Hindlimb muscle (tissue), 1 donor: ENCODE measurements around the gene BAIAP2. TPM values are rescaled to one million over a fixed set of nuclear protein-coding genes. Genes with fewer than 3 reads are reported as not detected.
"Not testable (repeated sequence)": the region's sequence is repeated elsewhere in the genome, so short reads cannot be mapped to it uniquely, and the experiment has no call there.

Experiments
- DNase-seq: peaks from one replicate; pipeline ENCODE4 v3.0.0-alpha.2; 2013
- polyA plus RNA-seq: library from polyadenylated mRNA; unstranded; fragments of 120-200 nt; gene quantifications from one replicate; pipeline ENCODE4 v1.2.1, GENCODE V29; 2013; ENCODE audit not compliant: insufficient read length

The BAIAP2 gene
- polyA plus RNA-seq, 1 donor = 18.9 TPM

DNA sequence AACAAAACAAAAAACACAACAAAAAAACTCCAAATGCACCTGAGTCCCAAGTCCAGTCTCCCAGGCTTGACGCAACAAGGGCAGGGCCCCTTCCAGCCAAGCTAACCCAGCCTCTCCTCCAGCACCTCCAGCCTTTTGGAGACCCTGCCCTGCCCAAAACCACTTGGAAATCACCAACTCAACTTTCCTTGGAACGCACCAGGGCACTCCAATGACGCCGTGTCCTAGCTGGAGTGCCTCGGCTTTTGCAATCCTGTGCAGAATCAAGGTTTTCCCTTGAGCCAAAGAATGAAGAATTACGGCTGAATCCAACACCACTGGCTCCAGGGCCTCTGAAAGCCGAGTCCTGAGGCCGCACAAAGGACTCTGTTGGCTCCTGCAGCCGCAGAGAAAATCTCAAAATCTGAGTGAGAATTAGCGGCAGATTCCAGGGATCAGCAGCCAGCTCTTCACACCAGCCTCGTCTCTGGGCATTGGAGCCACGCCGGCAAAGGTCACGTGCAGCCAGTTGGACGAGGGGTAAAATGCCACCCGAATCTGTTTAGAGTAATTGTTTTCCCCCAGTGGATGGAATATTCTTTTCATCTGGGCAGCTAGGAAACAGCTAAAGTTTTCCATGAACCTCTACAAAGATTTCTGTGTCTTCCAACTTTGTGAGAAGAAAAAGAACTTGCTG, 9.7 kb upstream of the BAIAP2 start:
- peak; percentile 77 for DNase-seq

DNA sequence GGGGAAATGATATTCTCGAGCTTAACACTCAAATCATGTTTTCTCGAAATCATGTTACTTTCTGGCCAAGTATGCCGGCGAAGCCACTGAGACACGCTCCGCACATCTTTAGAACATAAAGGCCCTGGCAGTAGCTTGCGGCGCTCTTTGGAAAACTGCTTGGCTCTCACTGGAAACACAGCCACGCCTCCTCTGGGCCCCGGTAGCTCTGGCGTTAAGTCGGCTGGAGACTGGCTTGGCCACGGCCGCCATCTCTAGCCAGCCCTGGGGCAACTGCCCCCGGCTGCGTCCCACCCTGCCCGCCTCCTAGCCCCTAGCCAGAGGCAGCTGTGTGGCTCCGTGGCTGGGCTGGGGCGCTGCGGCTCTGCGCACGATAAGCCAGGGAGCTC, 9.2 kb upstream of the BAIAP2 start:
- DNase-seq = no peak

DNA sequence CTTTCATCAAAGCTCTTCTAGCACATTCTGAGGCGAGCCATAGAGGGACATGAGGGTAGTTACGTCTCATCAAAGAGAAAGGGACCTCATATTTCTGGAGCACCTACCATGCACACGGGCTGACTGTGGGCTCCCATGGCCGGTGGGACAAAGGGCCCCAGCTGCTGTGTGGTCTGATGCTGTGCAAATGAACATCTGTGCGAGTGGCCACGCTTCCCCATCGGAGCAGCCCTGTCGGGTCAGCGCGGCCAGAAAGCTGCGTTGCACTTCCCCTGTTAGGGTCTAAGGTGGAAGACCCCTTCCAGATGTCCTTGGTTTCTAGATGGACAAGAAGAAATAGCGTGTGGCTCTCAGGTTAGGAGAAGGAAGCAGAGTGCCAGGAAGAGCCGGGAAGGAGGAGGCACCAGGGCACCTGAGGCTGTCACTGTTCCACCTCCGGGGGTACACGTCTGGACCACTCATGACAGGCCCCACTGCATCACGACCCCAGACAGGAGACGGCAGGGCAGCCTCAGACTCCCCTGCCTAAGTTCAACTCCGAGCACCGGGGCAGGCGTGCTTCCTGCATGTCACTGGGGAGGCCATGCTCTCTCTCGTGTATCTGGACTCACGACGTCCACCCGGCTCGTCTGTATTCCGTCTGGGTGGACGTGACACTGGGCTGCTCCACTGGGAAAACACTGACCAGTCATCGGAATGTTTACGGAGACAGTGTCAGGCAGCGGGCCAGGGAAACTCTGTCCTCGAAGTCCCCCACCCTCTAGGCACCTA, 8.5 kb upstream of the BAIAP2 start:
- no peak for DNase-seq

DNA sequence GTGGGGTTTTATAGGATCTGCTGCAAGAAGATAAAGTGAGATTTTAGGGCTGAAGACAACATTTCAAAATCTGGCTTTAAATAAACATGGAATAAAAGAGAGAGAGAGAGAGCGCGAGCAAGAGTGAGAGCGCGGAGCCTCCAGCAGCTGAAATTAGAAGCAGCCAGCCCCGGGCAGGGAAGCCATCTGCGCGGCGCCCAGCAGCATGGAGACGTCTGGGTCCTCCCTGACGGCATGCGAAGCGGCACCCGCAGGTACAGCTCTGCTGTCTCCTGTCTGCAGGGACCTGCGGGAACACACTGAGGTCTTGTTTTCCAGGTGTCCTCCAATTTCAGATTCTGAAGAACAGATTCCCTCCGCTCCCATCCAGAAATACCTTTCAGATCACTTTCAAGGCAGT, 7.9 kb upstream of the BAIAP2 start:
- DNase-seq = no peak

DNA sequence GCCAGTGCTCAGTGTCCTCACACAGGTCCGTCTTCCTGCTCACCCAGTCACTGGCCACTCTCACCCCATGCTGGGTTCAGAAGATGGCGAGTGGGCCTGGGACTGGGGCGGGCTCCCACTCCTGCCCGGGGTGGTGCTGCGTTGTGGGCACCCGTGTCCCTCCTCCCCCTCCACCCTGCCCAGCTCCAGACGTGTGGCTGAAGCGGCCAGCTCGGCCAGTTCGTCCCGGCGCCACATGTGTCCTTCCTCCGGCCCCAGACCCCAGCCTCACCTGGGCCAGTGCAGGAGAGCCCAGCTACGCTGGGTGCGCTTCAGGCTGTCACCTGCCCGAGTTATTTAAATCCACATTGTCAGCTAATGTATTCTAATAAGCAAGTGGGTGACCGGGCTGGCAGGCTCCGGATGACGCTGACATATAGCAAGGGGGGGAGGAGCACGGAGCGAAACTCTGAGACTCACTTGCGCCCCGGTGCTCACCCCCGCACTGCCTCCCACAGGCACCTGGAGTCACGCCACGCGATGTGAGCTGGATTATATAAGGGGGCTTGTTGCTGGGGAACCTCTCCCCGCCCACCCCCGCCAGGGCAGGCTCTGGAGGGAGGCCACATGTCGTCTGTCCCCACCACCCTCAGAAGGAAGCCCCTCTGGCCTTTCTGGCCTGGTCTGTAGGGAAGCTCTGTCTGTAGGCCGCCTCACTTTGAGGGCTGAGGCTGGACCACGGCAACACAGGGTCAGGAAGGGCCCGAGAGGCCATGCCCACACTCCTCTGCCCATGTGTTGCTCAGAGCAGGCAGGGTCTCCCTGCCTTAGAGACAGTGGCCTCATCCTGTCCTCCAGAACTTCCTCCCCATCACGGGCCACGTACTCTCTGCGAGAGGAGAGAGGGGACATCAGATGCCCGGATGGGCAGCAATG, 7.1 kb upstream of the BAIAP2 start:
- DNase-seq = no peak

DNA sequence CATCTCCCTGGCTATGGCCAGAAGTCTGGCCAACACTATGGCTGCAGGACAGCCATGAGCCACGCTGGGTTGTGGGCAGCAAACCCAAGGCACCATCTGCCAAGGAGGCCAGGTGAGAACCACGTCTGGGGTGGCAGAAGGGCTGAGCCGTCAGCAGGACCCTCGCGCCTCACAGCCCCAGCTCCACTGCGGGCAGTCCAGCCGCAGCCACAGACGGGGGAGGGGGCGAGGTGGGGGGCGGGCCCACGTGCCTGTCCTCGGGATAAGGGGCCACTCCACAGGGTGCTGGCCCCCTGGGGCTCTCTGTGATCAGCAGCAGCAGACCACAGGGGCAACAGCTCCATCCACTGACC, 6.5 kb upstream of the BAIAP2 start:
- no peak for DNase-seq

DNA sequence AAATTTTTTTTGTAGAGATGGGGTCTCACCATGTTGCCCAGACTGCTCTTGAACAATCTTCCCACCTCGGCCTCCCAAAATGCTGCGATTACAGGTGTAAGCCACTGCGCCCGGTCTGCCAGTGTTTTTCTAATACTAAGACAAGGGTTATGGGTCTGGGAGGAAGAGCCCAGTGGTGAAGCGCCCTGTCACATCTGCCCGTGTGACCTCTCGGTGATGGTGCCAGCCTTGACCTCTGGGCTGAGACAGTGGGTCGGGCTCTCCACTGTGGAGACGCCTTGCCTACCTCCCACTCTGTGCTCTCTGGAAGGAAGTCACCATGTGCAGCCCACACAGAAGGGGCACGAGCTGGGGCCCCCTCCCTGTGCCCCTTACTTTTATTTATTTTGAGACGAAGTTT, 5.1 kb upstream of the BAIAP2 start:
- no peak for DNase-seq

DNA sequence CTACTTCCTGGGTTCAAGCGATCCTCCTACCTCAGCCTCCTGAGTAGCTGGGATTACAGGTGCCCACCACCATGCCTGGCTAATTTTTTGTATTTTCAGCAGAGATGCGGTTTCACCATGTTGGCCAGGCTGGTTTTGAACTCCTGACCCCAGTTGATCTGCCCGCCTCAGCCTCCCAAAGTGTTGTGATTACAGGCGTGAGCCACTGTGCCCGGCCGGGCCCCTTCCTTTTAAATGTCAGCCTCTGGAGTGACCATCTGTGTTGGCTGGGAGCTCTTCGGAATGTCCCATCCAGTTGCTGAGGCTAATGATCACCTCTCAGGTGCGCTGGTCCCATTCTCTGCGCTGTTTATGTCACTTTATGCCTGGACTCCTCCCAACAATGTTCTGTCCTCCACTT, 4.6 kb upstream of the BAIAP2 start:
- DNase-seq = not testable (repeated sequence)

DNA sequence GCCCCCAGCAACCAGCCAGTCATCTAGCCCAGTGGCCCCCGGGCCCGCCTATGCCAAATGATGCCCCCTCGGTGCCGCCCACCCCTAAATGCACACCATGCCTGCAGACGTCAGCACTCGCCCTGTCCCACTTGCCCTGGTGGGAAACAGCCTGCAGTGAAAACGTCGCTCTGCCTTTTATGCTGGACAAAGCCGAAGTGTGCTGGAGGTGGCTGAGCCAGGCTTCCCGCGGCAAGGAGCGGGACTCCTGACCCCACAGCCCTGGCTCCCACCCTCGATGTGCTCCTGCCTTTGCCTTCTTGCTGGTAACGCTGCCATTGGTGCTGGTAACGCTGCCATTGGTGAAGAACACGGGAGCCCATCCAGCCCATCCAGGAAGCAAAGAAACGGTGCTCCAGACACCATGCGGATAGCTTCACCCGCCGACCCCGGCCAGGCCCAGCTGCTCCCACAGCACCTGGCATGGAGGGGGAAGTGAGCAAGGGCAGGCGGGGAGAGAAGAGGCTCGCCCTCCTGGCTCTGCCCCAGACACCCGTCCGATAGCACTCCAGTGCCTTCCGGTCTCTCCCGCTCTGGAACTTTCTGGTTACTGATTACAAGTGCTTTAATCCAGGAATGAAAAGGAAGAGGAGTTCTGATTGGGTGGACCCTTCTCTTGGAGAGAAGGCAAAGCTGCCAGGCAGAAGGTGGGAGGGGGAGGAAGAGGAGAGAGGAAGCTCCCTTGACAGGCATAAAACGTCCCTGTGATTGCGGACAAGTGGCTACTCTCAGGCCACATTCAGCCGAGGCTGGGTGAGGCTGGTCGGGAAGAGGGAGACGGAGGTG, 4.0 kb upstream of the BAIAP2 start:
- no peak for DNase-seq

DNA sequence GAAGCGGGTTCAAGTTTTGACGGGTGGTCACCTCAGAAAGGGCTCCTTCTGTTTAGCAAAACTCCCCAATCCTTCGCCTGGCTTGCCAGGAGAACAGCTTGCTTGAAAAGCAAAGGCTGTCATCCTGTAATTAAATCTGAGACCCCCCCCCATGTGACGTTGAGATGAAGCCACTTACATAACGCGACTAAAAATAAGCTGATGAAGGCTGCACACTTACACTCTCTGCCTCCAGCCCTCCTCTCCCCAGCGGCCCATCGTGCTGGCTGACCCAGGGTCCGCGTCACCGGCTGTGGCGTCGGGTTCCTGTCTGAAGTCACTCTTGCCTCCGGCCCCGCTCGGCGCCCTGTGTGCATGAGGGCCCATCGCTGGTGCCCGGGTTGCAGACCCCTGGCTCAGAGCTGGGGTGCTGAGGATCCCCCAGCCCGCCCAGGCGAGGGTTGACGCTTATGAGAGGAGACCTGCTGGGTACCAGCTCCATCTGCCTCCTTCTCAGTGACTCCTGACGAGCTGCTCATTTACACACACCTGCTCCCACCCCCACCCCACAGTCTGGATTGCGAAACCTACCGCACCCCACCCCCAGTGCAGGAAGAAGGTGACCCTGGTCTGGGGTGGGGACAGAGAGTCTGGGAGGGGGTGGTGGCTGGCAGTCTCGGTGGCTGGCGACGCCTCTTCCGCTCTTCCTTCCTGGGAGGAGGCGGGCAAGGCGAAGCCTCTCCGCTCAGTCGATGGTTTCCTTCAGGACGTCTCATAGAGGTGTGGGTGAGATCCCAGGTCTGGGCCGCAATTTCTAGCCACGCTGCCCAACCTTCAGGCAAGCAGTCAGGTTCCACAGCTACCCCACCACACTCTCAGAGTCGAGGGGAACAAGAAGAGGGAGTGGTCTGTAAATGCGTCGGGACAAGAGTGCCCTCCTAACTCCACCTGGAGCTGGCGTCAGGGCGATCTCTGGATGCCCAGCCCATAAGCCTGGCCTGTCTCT, 3.1 kb upstream of the BAIAP2 start:
- DNase-seq = no peak

DNA sequence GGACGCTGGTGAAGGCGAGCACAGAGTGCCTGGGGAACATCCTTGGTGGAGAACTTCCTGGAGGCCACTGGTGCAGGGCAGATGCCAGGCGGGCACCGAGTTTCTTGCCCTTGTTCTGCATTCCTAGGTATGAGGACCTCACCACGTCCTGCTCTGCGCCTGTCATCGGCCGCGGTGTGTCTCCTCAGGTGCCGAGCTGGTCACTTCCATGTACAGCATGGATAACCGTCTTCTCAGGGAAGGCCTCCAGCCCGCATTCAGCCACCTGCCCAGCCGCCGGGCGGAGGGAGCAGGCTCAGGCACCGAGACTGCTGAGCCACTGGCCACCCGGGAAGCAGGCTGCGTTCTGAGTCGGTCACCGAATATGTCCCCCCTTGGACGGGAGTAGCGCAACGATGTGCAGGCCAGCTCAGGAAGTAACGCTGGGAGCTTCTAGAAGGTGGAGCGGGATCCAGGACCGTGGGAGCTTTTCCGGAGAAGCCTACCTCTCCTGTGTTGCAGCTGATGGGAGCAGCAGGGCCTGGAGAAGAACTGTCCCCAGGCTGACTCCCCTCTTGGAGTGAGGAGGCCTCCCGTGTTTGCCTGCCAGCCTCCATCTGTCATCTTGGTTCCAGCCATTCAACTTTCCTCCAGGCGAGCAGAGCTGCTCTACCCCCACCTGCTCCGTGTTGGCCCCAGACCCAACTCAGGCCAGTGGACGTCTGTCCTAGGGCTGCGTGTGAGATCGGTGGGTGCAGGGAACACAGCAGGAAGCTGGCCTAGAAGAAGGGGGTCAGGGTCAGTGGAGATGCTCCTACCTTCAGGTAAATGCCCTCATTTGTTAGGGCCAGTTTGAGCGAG, 2.1 kb upstream of the BAIAP2 start:
- no peak for DNase-seq

DNA sequence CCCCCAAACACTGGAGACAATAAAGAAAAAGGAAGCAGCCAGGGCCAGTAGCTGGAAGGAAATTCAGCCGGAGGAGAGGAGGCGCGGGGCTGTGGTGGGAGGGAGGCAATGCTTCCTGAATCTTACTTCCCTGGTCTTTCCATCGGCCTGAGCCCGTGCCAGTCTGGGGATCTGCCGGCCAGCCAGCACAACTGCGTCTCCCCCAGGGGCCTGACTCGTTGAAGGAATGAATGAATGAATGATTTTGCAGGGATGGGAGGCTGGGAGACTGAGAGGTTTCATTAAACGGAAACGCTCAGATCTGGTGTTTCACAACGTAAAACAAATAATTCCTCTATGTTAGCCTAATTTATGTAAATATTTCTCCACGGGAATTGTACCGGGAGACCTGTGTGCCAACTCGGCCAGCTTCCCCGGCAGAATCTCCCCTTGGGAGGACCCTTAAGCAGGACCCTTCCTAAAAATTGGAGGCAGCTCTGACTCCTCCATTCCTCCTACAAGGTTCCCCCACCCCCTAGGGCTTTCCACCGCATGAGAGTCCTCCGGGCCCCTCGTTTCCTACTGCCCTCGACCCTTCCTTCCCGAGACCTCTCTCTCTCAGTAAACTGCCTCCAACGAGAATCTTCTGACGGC, 1.3 kb upstream of the BAIAP2 start:
- DNase-seq = no peak

DNA sequence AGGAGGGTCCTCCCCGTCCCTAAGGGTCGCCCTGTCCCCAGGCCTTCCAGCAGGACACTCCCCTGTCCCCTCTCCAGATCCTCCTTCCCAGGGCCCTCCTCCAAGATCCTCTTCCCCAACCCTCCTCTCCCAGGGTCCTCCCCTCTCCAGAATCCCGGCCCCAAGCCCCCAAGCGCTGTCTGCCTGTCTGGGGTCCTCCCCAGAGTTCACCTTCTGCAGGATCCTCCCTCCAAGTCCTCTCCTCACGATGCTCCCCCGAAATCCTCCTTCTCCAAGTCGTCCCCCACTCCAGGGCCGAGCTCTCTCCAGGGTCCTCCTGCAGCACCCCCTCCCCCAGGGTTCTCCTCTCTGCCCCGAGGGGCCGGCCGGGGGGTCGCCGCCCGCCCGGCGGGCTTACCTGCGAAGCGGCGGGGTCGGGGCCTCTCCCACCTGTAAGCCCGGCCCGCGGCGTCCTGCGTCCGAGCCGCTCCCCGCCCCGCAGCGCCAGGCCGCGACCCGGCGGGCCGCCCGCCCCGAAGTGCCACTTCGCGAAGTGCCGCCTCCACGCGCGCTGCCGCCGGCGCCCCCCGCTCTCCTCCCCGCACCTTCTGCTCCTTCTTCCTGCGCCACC, 678 bp upstream of the BAIAP2 start:
- DNase-seq = no peak

DNA sequence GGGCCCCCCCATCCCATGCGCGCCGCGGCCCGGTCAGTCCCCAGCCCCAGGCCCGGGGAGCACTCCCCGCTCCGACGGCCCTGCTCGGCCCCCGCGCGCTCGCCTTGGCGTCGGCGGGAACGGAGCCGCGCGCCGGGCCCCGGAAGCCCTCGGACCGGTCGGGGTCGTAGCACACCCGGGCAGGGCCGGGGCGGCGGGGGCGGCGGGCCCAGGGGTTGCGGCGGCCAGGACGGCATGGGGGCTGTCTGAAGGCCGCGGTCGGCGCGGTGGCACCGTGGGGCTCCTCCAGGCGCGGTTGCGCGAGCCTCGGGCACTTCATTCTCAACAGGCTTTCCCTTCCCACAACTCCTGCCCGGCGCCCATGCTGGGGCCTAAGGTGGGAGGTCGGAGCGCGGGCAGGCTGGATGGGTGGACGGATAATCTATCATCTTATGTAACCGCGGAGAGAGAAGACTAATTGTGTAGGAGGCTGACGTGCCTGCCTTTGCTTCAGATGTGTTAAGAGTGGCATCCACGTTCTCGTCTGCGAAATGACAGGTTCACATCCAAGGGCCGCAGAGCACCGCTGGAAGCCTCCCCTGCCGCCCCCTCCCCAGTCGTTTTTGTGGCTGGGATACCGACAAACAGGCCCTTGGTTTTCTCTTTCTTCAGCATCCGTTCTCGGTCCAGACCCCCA, 708 bp downstream of the BAIAP2 start:
- no peak for DNase-seq

DNA sequence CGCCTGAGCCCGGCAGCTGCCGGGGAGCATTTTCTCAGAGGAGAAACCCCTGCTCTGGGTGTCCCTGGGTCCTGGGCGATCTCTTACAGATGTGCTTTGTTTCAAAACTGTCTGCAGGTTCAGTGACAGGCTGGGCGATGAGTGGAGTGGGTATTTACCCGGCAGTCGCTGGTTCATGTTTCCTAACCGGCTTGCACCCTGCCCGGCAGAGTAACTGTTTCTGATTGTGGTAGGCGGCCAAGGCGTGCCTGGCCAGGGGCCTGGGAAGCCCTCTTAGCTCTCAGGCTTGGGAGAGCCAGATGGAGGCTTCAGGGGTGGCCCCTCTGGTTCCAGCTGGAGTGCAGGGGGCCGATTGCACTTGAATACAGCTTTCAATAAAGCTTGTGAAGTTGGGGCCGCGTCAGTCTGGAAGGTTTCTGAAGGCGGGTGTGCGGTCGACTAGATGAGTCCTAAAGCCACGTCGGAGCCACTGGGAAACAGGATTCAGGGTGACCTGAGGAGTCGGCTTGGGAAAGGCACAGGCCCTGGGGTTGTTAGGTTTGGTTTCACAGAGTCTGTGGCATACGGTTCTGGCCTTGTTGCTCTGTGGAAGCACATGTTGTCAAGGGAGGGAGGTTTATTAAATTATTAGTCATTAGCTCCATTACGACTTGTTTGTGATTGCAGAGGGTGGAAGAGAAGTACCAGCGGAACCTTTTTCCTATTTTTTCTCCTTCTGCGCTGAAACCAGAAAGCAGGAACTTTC, 1.4 kb downstream of the BAIAP2 start:
- no peak for DNase-seq

DNA sequence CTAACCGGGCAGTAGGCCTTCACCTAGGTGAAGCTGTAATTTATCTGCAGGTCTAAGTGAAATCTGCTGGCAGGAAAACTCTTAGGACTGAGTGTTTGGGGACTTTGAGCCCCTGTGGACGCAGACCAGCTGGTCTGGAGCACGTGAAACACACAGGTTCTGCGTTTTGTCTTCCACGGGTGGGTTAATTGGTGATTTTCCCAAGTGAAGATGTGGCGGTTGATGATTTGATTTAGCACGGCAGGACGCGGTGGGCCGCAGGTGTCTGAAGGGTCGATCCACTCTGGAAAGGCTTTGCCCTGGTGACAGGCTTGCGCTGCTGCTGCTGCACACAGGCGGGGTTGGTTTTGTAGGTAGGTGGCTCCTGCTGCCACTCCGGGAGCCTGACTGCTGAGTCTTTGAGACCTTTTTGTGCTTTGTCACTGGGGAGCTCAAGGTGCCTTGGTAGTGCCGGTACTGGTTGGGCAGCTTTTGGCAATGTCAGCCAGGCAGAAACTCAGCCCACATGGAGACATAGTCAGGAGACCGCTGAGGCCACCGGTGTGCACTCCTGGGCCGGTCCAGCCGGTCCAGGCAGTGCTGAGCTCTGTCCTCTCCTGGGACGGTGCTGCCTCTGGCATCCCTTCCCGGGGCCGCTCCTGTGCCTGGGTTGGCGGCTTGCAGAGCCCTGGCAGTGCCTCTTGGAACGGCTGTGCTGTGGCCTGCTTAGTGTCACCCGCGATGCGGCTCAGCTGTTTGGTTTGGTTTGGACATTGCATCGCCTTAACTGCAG, 2.3 kb downstream of the BAIAP2 start:
- no peak for DNase-seq
